Keratinocyte (primary cell): ENCODE measurements around the gene RTP2. TPM values are rescaled to one million over a fixed set of nuclear protein-coding genes. Genes with fewer than 3 reads are reported as not detected.

Experiments
- DNase-seq: peaks from one replicate; pipeline ENCODE4 v3.0.0-alpha.2; 2011; ENCODE audit warnings: low read depth, missing footprints, low spot score
- FAIRE-seq: peaks from 2 replicates; lab custom pipeline; 2011; peaks lifted over from hg19 to GRCh38; lab: Jason Lieb, UNC
- H2AFZ ChIP-seq: 2 replicates; pipeline ENCODE4 v1.6.0; 2012; ENCODE audit warnings: low read length, control low read depth, inconsistent platforms; ENCODE audit not compliant: control insufficient read depth
- H3K27ac ChIP-seq: 2 replicates; pipeline ENCODE4 v1.5.1; 2011; ENCODE audit warnings: low read length; ENCODE audit not compliant: control insufficient read depth, insufficient read depth
- H3K27me3 ChIP-seq: 3 replicates; pipeline ENCODE4 v1.6.0; 2011; ENCODE audit warnings: low read length; ENCODE audit not compliant: control insufficient read depth, insufficient read depth; ENCODE audit errors: extremely low read depth
- H3K36me3 ChIP-seq, 2 experiments: 2 replicates in 1 of 2; 3 replicates in 1 of 2; pipeline ENCODE4 v1.5.1; 2011; ENCODE audit warnings: low read length in 2 of 2, mild to moderate bottlenecking in 1 of 2; ENCODE audit not compliant: control insufficient read depth in 2 of 2, insufficient read depth in 2 of 2; ENCODE audit errors: extremely low read depth in 1 of 2
- H3K4me1 ChIP-seq: 3 replicates; pipeline ENCODE4 v1.5.1; 2011; ENCODE audit warnings: low read length; ENCODE audit not compliant: control insufficient read depth, insufficient read depth; ENCODE audit errors: extremely low read depth
- H3K4me2 ChIP-seq: 3 replicates; pipeline ENCODE4 v1.6.0; 2011; ENCODE audit warnings: low read depth, low read length; ENCODE audit not compliant: control insufficient read depth, insufficient read depth; ENCODE audit errors: extremely low read depth
- H3K4me3 ChIP-seq, 3 experiments: fragments of 200-600 bp in 1 of 3; sonication (generic) in 1 of 3; 2 replicates in 2 of 3; 3 replicates in 1 of 3; pipeline ENCODE4 v1.5.1; 2011 to 2016; ENCODE audit warnings: low read length in 3 of 3, mild to moderate bottlenecking in 3 of 3, control low read depth in 2 of 3, inconsistent platforms in 1 of 3, low read depth in 1 of 3, mixed read lengths in 1 of 3, mixed run types in 1 of 3, moderate library complexity in 1 of 3; ENCODE audit not compliant: control insufficient read depth in 2 of 3, insufficient read depth in 2 of 3; ENCODE audit errors: extremely low read depth in 1 of 3
- H3K79me2 ChIP-seq: 2 replicates; pipeline ENCODE4 v1.6.0; 2012; ENCODE audit warnings: low read length; ENCODE audit not compliant: control insufficient read depth, insufficient read depth
- H3K9ac ChIP-seq: 3 replicates; pipeline ENCODE4 v1.6.0; 2011; ENCODE audit warnings: low read length; ENCODE audit not compliant: control insufficient read depth, insufficient read depth; ENCODE audit errors: extremely low read depth
- H3K9me1 ChIP-seq: 3 replicates; pipeline ENCODE4 v1.6.0; 2011; ENCODE audit warnings: low read length; ENCODE audit not compliant: control insufficient read depth, insufficient read depth; ENCODE audit errors: extremely low read depth
- H3K9me3 ChIP-seq: 2 replicates; pipeline ENCODE4 v1.5.1; 2012; ENCODE audit warnings: low read depth, low read length; ENCODE audit not compliant: control insufficient read depth
- H4K20me1 ChIP-seq: 3 replicates; pipeline ENCODE4 v1.6.0; 2011; ENCODE audit warnings: low read length; ENCODE audit not compliant: control insufficient read depth, insufficient read depth; ENCODE audit errors: extremely low read depth
- CTCF ChIP-seq, 3 experiments: IDR thresholded peaks in 1 of 3; conservative IDR thresholded peaks in 1 of 3; optimal IDR thresholded peaks in 1 of 3; 2 replicates in 2 of 3; 3 replicates in 1 of 3; pipeline versions ENCODE3 to v1.5.1; 2011; ENCODE audit warnings: low read length in 3 of 3, mild to moderate bottlenecking in 3 of 3, moderate library complexity in 2 of 3, control low read depth in 1 of 3, inconsistent platforms in 1 of 3; ENCODE audit not compliant: insufficient read depth in 2 of 3; ENCODE audit errors: extremely low read depth in 1 of 3
- EZH2 ChIP-seq: IDR thresholded peaks from one replicate; pipeline ENCODE4 v1.6.1; 2012; ENCODE audit warnings: inconsistent platforms, mild to moderate bottlenecking, low read length, moderate library complexity
- dilution Hi-C: fragments of 300-500 bp; cut with MboI; formaldehyde crosslinking; loops from one replicate; pipeline ENCODE4 v1.7.0; 2020; ENCODE audit warnings: low sequenced_read_pairs; ENCODE audit not compliant: extremely low pct_ligation_motif_present
- polyA plus RNA-seq, 5 experiments: library from polyadenylated mRNA; depleted of rRNA in 3 of 5; stranded (reverse) in 3 of 5; stranded (forward) in 1 of 5; unstranded in 1 of 5; fragments of >200 nt; gene quantifications; 1 replicate in 1 of 5; 2 replicates in 3 of 5; 3 replicates in 1 of 5; pipeline versions ENCODE4 v1.2.1 to v1.2.3, GENCODE V29; 2011 to 2012; ENCODE audit warnings: missing spikeins in 2 of 5, low read depth in 1 of 5, low replicate concordance in 1 of 5

The RTP2 gene
- polyA plus RNA-seq, 1 donor (not counting 4 experiments of a cell fraction or from before 2014, with no cell fraction given), result not detected

DNA sequence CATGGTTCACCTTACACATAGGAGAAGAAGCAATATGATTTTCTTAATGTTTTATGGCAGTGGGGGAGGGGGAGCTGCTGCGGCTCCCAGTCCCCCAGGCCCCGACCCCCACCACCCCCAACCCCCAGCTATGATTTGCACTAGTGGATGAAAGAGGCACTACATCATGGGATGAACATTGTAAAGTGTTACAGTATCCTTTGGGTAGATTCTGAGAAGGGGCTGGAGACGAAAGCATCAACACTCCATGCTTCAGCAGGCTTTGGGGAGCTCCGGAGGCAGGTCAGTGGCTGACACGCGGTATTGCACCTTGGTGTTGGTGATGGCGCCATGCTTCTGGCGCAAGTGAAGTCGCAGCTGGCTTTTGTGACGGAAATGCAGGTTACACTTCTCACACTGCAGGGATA, 19.9 kb upstream of the RTP2 start:
- dilution Hi-C loops, result no loop called here
- Histone ChIP-seq H3K9ac (no peak overlapping the region), H4K20me1 (no peaks in the 10 kb centered on the region), H3K4me3 (no peak overlapping the region), H3K27me3 (no peaks in the 10 kb centered on the region), H3K9me3 (no peaks in the 10 kb centered on the region), H3K4me1 (no peaks in the 10 kb centered on the region), H2AFZ (no peak overlapping the region), H3K9me1 (no peaks in the 10 kb centered on the region), H3K4me2 (no peak overlapping the region), H3K27ac (no peak overlapping the region), H3K36me3 (peaks cover 27 to 34% of the 10 kb centered on the region in 2 experiments), H3K79me2 (no peaks in the 10 kb centered on the region)
- TF ChIP-seq EZH2 (no peak), CTCF (optimal IDR thresholded peaks at IDR 0.05 in 1 of 3, IDR thresholded peaks at IDR 0.05 in 1 of 3, conservative IDR thresholded peaks at IDR 0.05 in 1 of 3; ENCODE audit: extremely low read depth in 1 of 3, insufficient read depth in 2 of 3, low read length in 3 of 3) (no peak)
- no peak for FAIRE-seq
- DNase-seq, result no peak

GRCh38 chr3:187721055-187721454, 18.7 kb upstream of the RTP2 start:
- peaks cover 26 to 27% of the 10 kb centered on the region in 2 experiments for H3K36me3 ChIP-seq
- dilution Hi-C loops, result no loop called here

More at GRCh38 chr3:187721055-187721454, 18.7 kb upstream of the RTP2 start:
- Histone ChIP-seq H3K27me3 (no peaks in the 10 kb centered on the region), H2AFZ (no peak overlapping the region), H3K4me1 (no peaks in the 10 kb centered on the region), H3K4me2 (no peak overlapping the region), H4K20me1 (no peaks in the 10 kb centered on the region), H3K79me2 (no peaks in the 10 kb centered on the region), H3K9ac (no peak overlapping the region), H3K4me3 (no peak overlapping the region), H3K27ac (no peak overlapping the region), H3K9me3 (no peaks in the 10 kb centered on the region), H3K9me1 (no peaks in the 10 kb centered on the region)
- FAIRE-seq (no peak), DNase-seq (no peak)
- no peak for TF ChIP-seq CTCF (optimal IDR thresholded peaks at IDR 0.05 in 1 of 3, IDR thresholded peaks at IDR 0.05 in 1 of 3, conservative IDR thresholded peaks at IDR 0.05 in 1 of 3; ENCODE audit: extremely low read depth in 1 of 3, insufficient read depth in 2 of 3, low read length in 3 of 3)
- no peak for TF ChIP-seq EZH2
